Progenitor cell of endocrine pancreas (in vitro differentiated cells): ENCODE results near the gene ARHGAP10. TPM values are rescaled to one million over a fixed set of nuclear protein-coding genes. Genes with fewer than 3 reads are reported as not detected.

Source experiments
- DNase-seq: peaks from one replicate; pipeline ENCODE4 v3.0.0; 2021; ENCODE audit warnings: low spot score; ENCODE audit not compliant: unreplicated experiment
- H3K27ac Mint-ChIP-seq: 2 replicates; pipeline ENCODE4 v1.8.0; 2021; ENCODE audit warnings: mild to moderate bottlenecking, moderate library complexity, mixed read lengths
- H3K27me3 Mint-ChIP-seq: 2 replicates; pipeline ENCODE4 v1.8.0; 2021; ENCODE audit warnings: mixed read lengths
- H3K36me3 Mint-ChIP-seq: 2 replicates; pipeline ENCODE4 v1.8.0; 2022; ENCODE audit warnings: mixed read lengths; ENCODE audit not compliant: insufficient read depth
- H3K4me1 Mint-ChIP-seq: 2 replicates; pipeline ENCODE4 v1.8.0; 2021; ENCODE audit warnings: low read depth, mixed read lengths
- H3K4me3 Mint-ChIP-seq: 2 replicates; pipeline ENCODE4 v1.8.0; 2021; ENCODE audit warnings: low read depth, mild to moderate bottlenecking, moderate library complexity, mixed read lengths
- H3K9me3 Mint-ChIP-seq: 2 replicates; pipeline ENCODE4 v1.8.0; 2021; ENCODE audit warnings: low read depth, mixed read lengths
- CTCF ChIP-seq: fragments of 200-600 bp; sonication (generic); IDR thresholded peaks from one replicate; pipeline ENCODE4 v1.5.0; 2021; ENCODE audit warnings: antibody characterized with exemption, mild to moderate bottlenecking; ENCODE audit not compliant: unreplicated experiment
- total RNA-seq: library from RNA; stranded (reverse); gene quantifications from 2 replicates; pipeline ENCODE4 v1.2.1, GENCODE V29; 2021

Gene ARHGAP10
- total RNA-seq, 1 donor from 2014 or later = 11.0 TPM

- no peak overlapping the region for H3K4me3 Mint-ChIP-seq
- H3K9me3 Mint-ChIP-seq = no peaks in the 10 kb centered on the region
- no peak overlapping the region for H3K27ac Mint-ChIP-seq
- DNase-seq = no peak
- TF ChIP-seq CTCF = no peak
- peaks cover 10% of the 10 kb centered on the region for H3K4me1 Mint-ChIP-seq
- H3K27me3 Mint-ChIP-seq = no peaks in the 10 kb centered on the region
- peaks cover 5% of the 10 kb centered on the region for H3K36me3 Mint-ChIP-seq
Measured at GRCh38 chr4:147933779-147934178, 201.9 kb downstream of the ARHGAP10 start.

DNA sequence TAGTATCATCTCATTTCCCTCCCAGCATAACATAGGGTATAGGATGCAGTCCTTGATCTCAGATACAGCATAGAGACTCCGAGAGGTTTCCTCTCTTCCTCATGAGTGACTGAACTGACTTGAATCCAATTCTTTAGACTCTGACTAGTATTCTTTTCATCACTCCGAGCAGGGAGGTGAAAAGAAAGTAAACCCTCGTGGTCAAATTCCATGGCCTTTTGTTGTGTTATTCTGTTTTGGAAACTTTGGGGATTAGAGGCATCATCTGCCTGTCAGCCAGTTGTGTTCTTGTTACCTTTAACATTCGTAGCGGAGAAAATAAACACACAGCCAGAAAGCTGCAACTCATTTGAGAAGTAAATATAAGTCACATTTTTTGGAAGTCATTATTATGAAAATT is 206.6 kb downstream of the ARHGAP10 start:
- Mint-ChIP-seq H3K36me3 (no peaks in the 10 kb centered on the region), H3K9me3 (no peaks in the 10 kb centered on the region), H3K27me3 (no peaks in the 10 kb centered on the region), H3K4me3 (no peak overlapping the region), H3K27ac (no peak overlapping the region), H3K4me1 (peaks cover 8% of the 10 kb centered on the region)
- no peak for DNase-seq
- no peak for TF ChIP-seq CTCF

GRCh38 chr4:147940171-147940570 is 208.3 kb downstream of the ARHGAP10 start:
- Mint-ChIP-seq H3K4me3 (no peak overlapping the region), H3K4me1 (peaks cover 8% of the 10 kb centered on the region), H3K9me3 (no peaks in the 10 kb centered on the region), H3K27me3 (no peaks in the 10 kb centered on the region), H3K27ac (no peak overlapping the region), H3K36me3 (peaks cover 2% of the 10 kb centered on the region)
- TF ChIP-seq CTCF = no peak
- no peak for DNase-seq

DNA sequence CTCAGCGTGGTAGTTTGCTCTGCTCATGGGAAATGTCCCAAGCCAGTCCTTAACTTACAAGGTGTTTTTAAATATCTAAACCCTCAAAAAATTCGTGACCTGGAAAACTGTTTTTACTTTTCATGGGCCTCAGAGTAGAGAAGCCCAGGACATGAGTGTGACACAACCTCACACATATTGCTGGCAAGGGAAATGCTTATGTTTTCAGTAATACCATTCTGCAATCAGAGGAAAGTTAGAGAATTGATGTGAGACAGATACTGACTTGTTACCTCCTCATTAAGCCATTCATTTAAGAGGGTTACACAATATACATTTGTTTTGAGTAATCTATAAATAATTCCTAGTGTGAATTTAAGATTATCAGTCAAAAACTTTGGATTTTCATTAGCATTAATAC is 209.5 kb downstream of the ARHGAP10 start:
- no peak overlapping the region for H3K4me3 Mint-ChIP-seq
- no peaks in the 10 kb centered on the region for H3K27me3 Mint-ChIP-seq
- no peak for TF ChIP-seq CTCF
- peaks cover 8% of the 10 kb centered on the region for H3K4me1 Mint-ChIP-seq
- peaks cover 3% of the 10 kb centered on the region for H3K36me3 Mint-ChIP-seq
- DNase-seq = no peak
- H3K27ac Mint-ChIP-seq = no peak overlapping the region
- H3K9me3 Mint-ChIP-seq = no peaks in the 10 kb centered on the region

- H3K27ac Mint-ChIP-seq = no peak overlapping the region
- TF ChIP-seq CTCF = no peak
- H3K36me3 Mint-ChIP-seq = peaks cover 10% of the 10 kb centered on the region
- DNase-seq = no peak
- H3K27me3 Mint-ChIP-seq = no peaks in the 10 kb centered on the region
- H3K4me3 Mint-ChIP-seq = no peak overlapping the region
- H3K4me1 Mint-ChIP-seq = peaks cover 8% of the 10 kb centered on the region
- no peaks in the 10 kb centered on the region for H3K9me3 Mint-ChIP-seq
Measured at GRCh38 chr4:147942729-147943128, 210.8 kb downstream of the ARHGAP10 start.
